Thyroid gland (tissue), 4 donors: ENCODE results near the gene ABLIM1. TPM values are rescaled to one million over a fixed set of nuclear protein-coding genes. Genes with fewer than 3 reads are reported as not detected.

Source experiments
- DNase-seq, 2 donors: peaks; one replicate each; pipeline ENCODE4 v3.0.0-alpha.2; 2019
- H3K27ac ChIP-seq, 3 donors: fragments of 200-600 bp; sonication (generic); 1 replicate in 2 of 3; 2 replicates in 1 of 3; pipeline ENCODE4 v1.5.1; 2016 to 2019; ENCODE audit warnings: mild to moderate bottlenecking in 1 of 3, moderate library complexity in 1 of 3
- H3K27me3 ChIP-seq: fragments of 200-600 bp; sonication (generic); one replicate; pipeline ENCODE4 v1.5.1; 2019
- H3K36me3 ChIP-seq, 2 donors: fragments of 200-600 bp; sonication (generic); one replicate each; pipeline ENCODE4 v1.5.1; 2016 to 2019
- H3K4me1 ChIP-seq, 2 donors: fragments of 200-600 bp; sonication (generic); one replicate each; pipeline ENCODE4 v1.5.1; 2017 to 2019
- H3K4me3 ChIP-seq, 3 donors: fragments of 200-600 bp; sonication (generic); replicated peaks in 1 of 3; 1 replicate in 2 of 3; 2 replicates in 1 of 3; pipeline ENCODE4 v1.5.1; 2016; ENCODE audit warnings: mild to moderate bottlenecking in 1 of 3
- H3K9me3 ChIP-seq: fragments of 200-600 bp; sonication (generic); one replicate; pipeline ENCODE4 v1.5.1; 2017
- POLR2A ChIP-seq, 2 donors: fragments of 450-650 bp; IDR thresholded peaks; one replicate each; pipeline ENCODE4 v1.6.1; 2017; ENCODE audit warnings: antibody characterized with exemption in 2 of 2, mild to moderate bottlenecking in 2 of 2, moderate library complexity in 1 of 2
- WGBS, 2 donors: methylation state at CpG; one replicate each; pipeline ENCODE4 v1.1.5; 2017; 5-methylcytosine and 5-hydroxymethylcytosine counted together
- intact Hi-C: fragments of 100-400 bp; cut with DNase I; formaldehyde crosslinking; loops from one replicate; pipeline ENCODE4 v1.15.1; 2023
- small RNA-seq: library from RNA; depleted of rRNA; stranded (forward); fragments of <200 nt; gene quantifications from one replicate; pipeline ENCODE3, GENCODE V24; 2016
- total RNA-seq, 4 donors: library from RNA; depleted of rRNA; stranded (reverse); fragments of >200 nt; gene quantifications; one replicate each; pipeline ENCODE4 v1.2.3, GENCODE V29; 2016
- TF ChIP-seq, protein P1 (sequence below), 6 experiments: fragments of 200-600 bp in 3 of 6; fragments of 450-650 bp in 3 of 6; sonication (generic) in 3 of 6; IDR thresholded peaks; one replicate each; pipeline ENCODE4 v1.5.1; 2016 to 2019; ENCODE audit warnings: antibody characterized with exemption in 6 of 6, mild to moderate bottlenecking in 2 of 6, inconsistent platforms in 1 of 6, moderate library complexity in 1 of 6

The ABLIM1 gene
- total RNA-seq, 4 donors from 2014 or later: 225 to 404 (median 382) TPM

DNA sequence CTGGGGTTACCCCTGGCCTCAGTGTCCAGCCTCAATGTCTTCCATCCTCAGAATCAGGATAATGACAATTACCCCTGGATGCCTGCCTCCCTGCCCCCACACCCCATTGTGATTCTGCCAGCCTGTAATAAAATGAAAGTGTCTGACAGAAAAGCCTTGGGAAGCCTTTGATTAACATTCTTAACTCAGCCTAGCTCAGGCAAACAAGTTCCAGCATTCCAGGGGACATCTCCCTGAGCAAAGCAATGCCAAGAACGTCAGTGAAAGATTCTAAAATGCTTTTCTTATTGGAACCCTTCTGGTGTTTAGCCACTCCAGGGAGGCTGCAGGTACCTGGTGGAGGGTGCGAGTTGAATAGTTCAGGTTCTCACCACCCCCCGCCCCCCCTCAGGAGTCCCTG is 272.5 kb downstream of the ABLIM1 start:
- TF ChIP-seq, protein P1, sequence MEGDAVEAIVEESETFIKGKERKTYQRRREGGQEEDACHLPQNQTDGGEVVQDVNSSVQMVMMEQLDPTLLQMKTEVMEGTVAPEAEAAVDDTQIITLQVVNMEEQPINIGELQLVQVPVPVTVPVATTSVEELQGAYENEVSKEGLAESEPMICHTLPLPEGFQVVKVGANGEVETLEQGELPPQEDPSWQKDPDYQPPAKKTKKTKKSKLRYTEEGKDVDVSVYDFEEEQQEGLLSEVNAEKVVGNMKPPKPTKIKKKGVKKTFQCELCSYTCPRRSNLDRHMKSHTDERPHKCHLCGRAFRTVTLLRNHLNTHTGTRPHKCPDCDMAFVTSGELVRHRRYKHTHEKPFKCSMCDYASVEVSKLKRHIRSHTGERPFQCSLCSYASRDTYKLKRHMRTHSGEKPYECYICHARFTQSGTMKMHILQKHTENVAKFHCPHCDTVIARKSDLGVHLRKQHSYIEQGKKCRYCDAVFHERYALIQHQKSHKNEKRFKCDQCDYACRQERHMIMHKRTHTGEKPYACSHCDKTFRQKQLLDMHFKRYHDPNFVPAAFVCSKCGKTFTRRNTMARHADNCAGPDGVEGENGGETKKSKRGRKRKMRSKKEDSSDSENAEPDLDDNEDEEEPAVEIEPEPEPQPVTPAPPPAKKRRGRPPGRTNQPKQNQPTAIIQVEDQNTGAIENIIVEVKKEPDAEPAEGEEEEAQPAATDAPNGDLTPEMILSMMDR (IDR thresholded peaks at IDR 0.05): no peak
- TF ChIP-seq POLR2A (IDR thresholded peaks at IDR 0.05): no peak
- Histone ChIP-seq H3K27ac (peak overlapping the region; percentile 5 to 98 (median 54)), H3K36me3 (peaks cover 0 to 3% of the 10 kb centered on the region in 2 donors), H3K9me3 (no peaks in the 10 kb centered on the region), H3K27me3 (no peaks in the 10 kb centered on the region), H3K4me1 (peaks cover 67 to 72% of the 10 kb centered on the region in 2 donors), H3K4me3 (no peak overlapping the region)
- WGBS, 2 donors: 61 to 62% methylated on average over 3 of the region's 3 CpGs
- no peak for DNase-seq
- intact Hi-C loops: no loop called here

DNA sequence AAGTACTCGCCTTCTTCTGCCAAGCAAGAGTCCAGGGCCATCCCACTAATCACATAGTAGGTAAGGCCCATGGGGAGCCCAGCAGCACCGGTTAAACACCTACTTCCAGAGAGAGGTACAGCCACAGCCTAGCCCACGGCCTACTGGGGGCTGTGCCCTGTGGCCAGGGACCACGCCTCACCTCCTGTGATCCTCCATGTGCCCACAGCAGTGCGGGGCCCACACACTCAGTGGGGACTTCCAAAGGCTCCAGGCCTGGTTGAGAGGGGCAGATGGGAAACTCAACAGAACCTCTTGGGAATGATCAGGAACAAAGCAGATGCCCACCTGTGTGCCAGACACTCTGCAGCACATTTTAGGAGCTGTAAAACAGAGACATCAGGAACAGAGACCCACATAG is 273.5 kb downstream of the ABLIM1 start:
- Histone ChIP-seq H3K4me1 (peaks cover 67 to 72% of the 10 kb centered on the region in 2 donors), H3K27ac (peak overlapping the region in 2 of 3 donors; percentile 12 to 18), H3K27me3 (no peaks in the 10 kb centered on the region), H3K36me3 (peaks cover 0 to 3% of the 10 kb centered on the region in 2 donors), H3K4me3 (no peak overlapping the region), H3K9me3 (no peaks in the 10 kb centered on the region)
- DNase-seq: no peak
- TF ChIP-seq, protein P1 (IDR thresholded peaks at IDR 0.05): no peak
- no peak for TF ChIP-seq POLR2A (IDR thresholded peaks at IDR 0.05)
- WGBS, 2 donors: 94% methylated on average over 5 of the region's 5 CpGs
- intact Hi-C loops: no loop called here

DNA sequence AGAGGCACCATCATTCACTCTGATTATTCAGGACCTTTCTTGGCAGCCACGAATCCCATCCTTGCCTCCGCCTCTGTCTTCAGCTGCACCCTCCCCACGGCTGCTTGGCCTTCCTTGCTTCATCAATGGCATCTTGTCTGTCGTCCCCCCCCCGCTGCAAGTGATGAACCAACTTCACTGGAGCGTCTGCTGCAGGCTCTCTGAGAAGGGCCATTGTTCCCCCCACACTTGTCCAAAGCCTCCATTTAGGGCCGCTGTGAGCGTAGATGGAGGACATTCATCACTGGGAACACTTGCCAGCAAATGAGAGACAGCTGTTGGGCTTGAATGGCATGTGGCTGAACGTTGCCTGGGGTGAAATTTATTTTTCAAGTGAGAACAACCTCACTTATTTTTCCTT is 273.9 kb downstream of the ABLIM1 start:
- no peaks in the 10 kb centered on the region for H3K27me3 ChIP-seq
- H3K9me3 ChIP-seq: no peaks in the 10 kb centered on the region
- peaks cover 68 to 75% of the 10 kb centered on the region in 2 donors for H3K4me1 ChIP-seq
- no peak overlapping the region for H3K4me3 ChIP-seq
- H3K36me3 ChIP-seq: peaks cover 0 to 3% of the 10 kb centered on the region in 2 donors
- TF ChIP-seq POLR2A (IDR thresholded peaks at IDR 0.05): no peak
- TF ChIP-seq, protein P1 (IDR thresholded peaks at IDR 0.05): no peak
- WGBS, 2 donors: 78 to 85% methylated on average over 9 of the region's 9 CpGs
- H3K27ac ChIP-seq: peak overlapping the region in 2 of 3 donors; percentile 12 to 18
- intact Hi-C loops: no loop called here
- no peak for DNase-seq

Small RNA genes lying within 50 kb of the gene (small RNA-seq; reads per million reads assigned to genes)
- not detected for gene RN7SL384P

Other genes starting within 250 kb of the ABLIM1 start
- gene FHIP2A, start 163.5 kb upstream of the ABLIM1 start, total RNA-seq: 10 to 100 TPM; 37.8 to 52.3 (median 43.1) TPM